Retinal pigment epithelial cell (primary cell): ENCODE data around the gene GALNT2.

Experiments used
- DNase-seq: peaks from one replicate; pipeline ENCODE4 v3.0.0-alpha.2; 2010; ENCODE audit warnings: low read depth
- H3K4me3 ChIP-seq: 2 replicates; pipeline ENCODE4 v1.5.1; 2011; ENCODE audit warnings: mild to moderate bottlenecking, low read length, control low read depth, moderate library complexity
- CTCF ChIP-seq: conservative IDR thresholded peaks from 2 replicates; pipeline ENCODE4 v1.5.1; 2011; ENCODE audit warnings: low read depth, low read length, control low read depth, inconsistent platforms

Gene GALNT2

DNA sequence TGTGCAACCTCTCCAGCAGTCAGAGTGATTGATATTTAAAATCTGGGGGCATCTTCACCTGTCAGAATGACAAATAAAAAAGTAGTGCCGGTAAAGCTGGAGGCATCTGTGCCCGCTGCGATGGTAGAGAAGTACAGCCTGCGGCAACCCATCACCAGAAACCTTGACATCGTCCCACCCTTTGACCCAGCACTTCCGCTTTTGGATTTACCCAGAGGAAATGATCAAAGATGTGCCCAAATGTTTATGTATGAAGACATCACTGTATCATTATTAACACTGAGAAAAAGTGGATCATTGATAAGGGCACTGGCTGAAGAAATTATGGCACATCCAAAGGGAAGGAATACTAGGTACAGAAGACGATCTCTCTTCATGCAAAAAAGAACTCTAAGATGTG, 263.1 kb downstream of the GALNT2 start:
- no peak for TF ChIP-seq CTCF
- no peak overlapping the region for H3K4me3 ChIP-seq
- DNase-seq = no peak
